Loucy (cell line): ENCODE measurements around the gene SORCS1.

Experiments
- H2AFZ ChIP-seq: fragments of 200-600 bp; sonication (generic); 2 replicates; pipeline ENCODE4 v1.6.0; 2016; ENCODE audit warnings: antibody characterized with exemption, mild to moderate bottlenecking, low read length, moderate library complexity
- H3F3A ChIP-seq: fragments of 200-600 bp; 2 replicates; pipeline ENCODE4 v1.6.0; 2016; ENCODE audit warnings: antibody characterized with exemption, low read depth, mild to moderate bottlenecking
- H3K27me3 ChIP-seq: fragments of 200-600 bp; sonication (generic); 2 replicates; pipeline ENCODE4 v1.6.1; 2014; ENCODE audit warnings: low read length, mild to moderate bottlenecking; ENCODE audit not compliant: insufficient read depth, poor library complexity, severe bottlenecking
- H3K36me3 ChIP-seq: fragments of 200-600 bp; sonication (generic); 2 replicates; pipeline ENCODE4 v1.6.1; 2016; ENCODE audit warnings: low read length; ENCODE audit not compliant: insufficient read depth
- H3K4me1 ChIP-seq: fragments of 200-600 bp; sonication (generic); 2 replicates; pipeline ENCODE4 v1.5.1; 2014; ENCODE audit warnings: low read length, mild to moderate bottlenecking; ENCODE audit not compliant: insufficient read depth, poor library complexity, severe bottlenecking
- H3K4me2 ChIP-seq: fragments of 200-600 bp; sonication (generic); 2 replicates; pipeline ENCODE4 v1.6.0; 2014; ENCODE audit warnings: antibody characterized with exemption, low read length, low read depth, mild to moderate bottlenecking; ENCODE audit not compliant: poor library complexity, severe bottlenecking
- H3K4me3 ChIP-seq: fragments of 200-600 bp; sonication (generic); 2 replicates; pipeline ENCODE4 v1.5.1; 2014; ENCODE audit warnings: low read length, mild to moderate bottlenecking, mixed read lengths; ENCODE audit not compliant: poor library complexity, severe bottlenecking
- H3K79me2 ChIP-seq: fragments of 200-600 bp; sonication (generic); 2 replicates; pipeline ENCODE4 v1.6.1; 2014; ENCODE audit warnings: low read length; ENCODE audit not compliant: insufficient read depth
- H3K9ac ChIP-seq: fragments of 200-600 bp; sonication (generic); 2 replicates; pipeline ENCODE4 v1.6.0; 2014; ENCODE audit warnings: mild to moderate bottlenecking, low read depth, low read length, moderate library complexity; ENCODE audit not compliant: poor library complexity, severe bottlenecking
- H3K9me2 ChIP-seq: fragments of 200-600 bp; sonication (generic); replicated peaks from 2 replicates; pipeline ENCODE4 v1.6.1; 2016; ENCODE audit warnings: low read depth, low read length, mixed read lengths
- H3K9me3 ChIP-seq: fragments of 200-600 bp; sonication (generic); 2 replicates; pipeline ENCODE4 v1.6.1; 2014; ENCODE audit warnings: mild to moderate bottlenecking, antibody characterized with exemption, low read length, low read depth; ENCODE audit not compliant: insufficient read depth
- H4K20me1 ChIP-seq: fragments of 200-600 bp; sonication (generic); 2 replicates; pipeline ENCODE4 v1.6.0; 2014; ENCODE audit warnings: antibody characterized with exemption, low read length, mild to moderate bottlenecking; ENCODE audit not compliant: insufficient read depth, poor library complexity, severe bottlenecking
- CTCF ChIP-seq: fragments of 200-600 bp; sonication (generic); conservative IDR thresholded peaks from 2 replicates; pipeline ENCODE4 v1.5.1; 2014; ENCODE audit warnings: mild to moderate bottlenecking, antibody characterized with exemption, low read length
- EZH2phosphoT487 ChIP-seq: fragments of 200-600 bp; IDR thresholded peaks from 2 replicates; pipeline ENCODE4 v1.6.1; 2018; ENCODE audit warnings: antibody characterized with exemption, mild to moderate bottlenecking, moderate library complexity, borderline replicate concordance

The SORCS1 gene

GRCh38 chr10:106672517-106673175 is 491.9 kb downstream of the SORCS1 start:
- H3K9ac ChIP-seq = no peak overlapping the region
- no peak overlapping the region for H2AFZ ChIP-seq
- no peaks in the 10 kb centered on the region for H3K36me3 ChIP-seq
- no peaks in the 10 kb centered on the region for H4K20me1 ChIP-seq
- H3K4me3 ChIP-seq = no peak overlapping the region
- no peaks in the 10 kb centered on the region for H3K79me2 ChIP-seq
- H3K9me2 ChIP-seq = no peaks in the 10 kb centered on the region
- no peak for TF ChIP-seq CTCF
- no peak for TF ChIP-seq EZH2phosphoT487
- H3K4me1 ChIP-seq = no peaks in the 10 kb centered on the region
- no peaks in the 10 kb centered on the region for H3F3A ChIP-seq
- no peaks in the 10 kb centered on the region for H3K27me3 ChIP-seq
- no peaks in the 10 kb centered on the region for H3K9me3 ChIP-seq
- no peak overlapping the region for H3K4me2 ChIP-seq

- no peak overlapping the region for H3K4me2 ChIP-seq
- no peaks in the 10 kb centered on the region for H3F3A ChIP-seq
- no peaks in the 10 kb centered on the region for H4K20me1 ChIP-seq
- H3K9me3 ChIP-seq = no peaks in the 10 kb centered on the region
- H2AFZ ChIP-seq = no peak overlapping the region
- no peak overlapping the region for H3K4me3 ChIP-seq
- no peaks in the 10 kb centered on the region for H3K9me2 ChIP-seq
- H3K36me3 ChIP-seq = no peaks in the 10 kb centered on the region
- H3K79me2 ChIP-seq = no peaks in the 10 kb centered on the region
- no peak for TF ChIP-seq CTCF
- no peak for TF ChIP-seq EZH2phosphoT487
- H3K27me3 ChIP-seq = no peaks in the 10 kb centered on the region
- H3K4me1 ChIP-seq = no peaks in the 10 kb centered on the region
- no peak overlapping the region for H3K9ac ChIP-seq
These were observed 502.8 kb downstream of the SORCS1 start for GRCh38 chr10:106661767-106662140.

GRCh38 chr10:106661133-106661766 is 503.3 kb downstream of the SORCS1 start:
- H3K4me3 ChIP-seq = no peak overlapping the region
- H2AFZ ChIP-seq = no peak overlapping the region
- no peaks in the 10 kb centered on the region for H4K20me1 ChIP-seq
- TF ChIP-seq EZH2phosphoT487 (no peak), CTCF (no peak)
- H3F3A ChIP-seq = no peaks in the 10 kb centered on the region
- no peaks in the 10 kb centered on the region for H3K4me1 ChIP-seq
- H3K4me2 ChIP-seq = no peak overlapping the region
- no peaks in the 10 kb centered on the region for H3K27me3 ChIP-seq
- no peak overlapping the region for H3K9ac ChIP-seq
- H3K9me2 ChIP-seq = no peaks in the 10 kb centered on the region
- H3K79me2 ChIP-seq = no peaks in the 10 kb centered on the region
- H3K36me3 ChIP-seq = no peaks in the 10 kb centered on the region
- H3K9me3 ChIP-seq = no peaks in the 10 kb centered on the region
